Stimulated activated effector memory CD8-positive, alpha-beta T cell treated with anti-CD3 and anti-CD28 coated beads, Interleukin-12 subunit alpha, Interleukin-12 subunit beta, amount 100 ng/mL, for 72 hours (primary cell): ENCODE data around the gene MEX3A.
"Not testable (repeated sequence)": the region's sequence is repeated elsewhere in the genome, so short reads cannot be mapped to it uniquely, and the experiment has no call there.

Experiments used
- ATAC-seq: fragments of 150-1000 bp; cut with Tn5 transposase; 2 replicates; pipeline ENCODE4 v1.10.0; 2021
- DNase-seq, 2 donors: peaks; one replicate each; pipeline ENCODE4 v3.0.0; 2021 to 2022; ENCODE audit warnings: low spot score in 2 of 2
- H3K27ac Mint-ChIP-seq: one replicate; pipeline ENCODE4 v1.8.0; 2022; ENCODE audit warnings: mild to moderate bottlenecking, mixed read lengths
- H3K36me3 Mint-ChIP-seq: one replicate; pipeline ENCODE4 v1.8.0; 2022; ENCODE audit warnings: mild to moderate bottlenecking, mixed read lengths
- H3K4me1 Mint-ChIP-seq: one replicate; pipeline ENCODE4 v1.8.0; 2022; ENCODE audit warnings: mixed read lengths
- H3K4me3 Mint-ChIP-seq: one replicate; pipeline ENCODE4 v1.8.0; 2022; ENCODE audit warnings: mild to moderate bottlenecking, mixed read lengths
- H3K9me3 Mint-ChIP-seq: one replicate; pipeline ENCODE4 v1.8.0; 2022; ENCODE audit warnings: mixed read lengths

Gene MEX3A

DNA sequence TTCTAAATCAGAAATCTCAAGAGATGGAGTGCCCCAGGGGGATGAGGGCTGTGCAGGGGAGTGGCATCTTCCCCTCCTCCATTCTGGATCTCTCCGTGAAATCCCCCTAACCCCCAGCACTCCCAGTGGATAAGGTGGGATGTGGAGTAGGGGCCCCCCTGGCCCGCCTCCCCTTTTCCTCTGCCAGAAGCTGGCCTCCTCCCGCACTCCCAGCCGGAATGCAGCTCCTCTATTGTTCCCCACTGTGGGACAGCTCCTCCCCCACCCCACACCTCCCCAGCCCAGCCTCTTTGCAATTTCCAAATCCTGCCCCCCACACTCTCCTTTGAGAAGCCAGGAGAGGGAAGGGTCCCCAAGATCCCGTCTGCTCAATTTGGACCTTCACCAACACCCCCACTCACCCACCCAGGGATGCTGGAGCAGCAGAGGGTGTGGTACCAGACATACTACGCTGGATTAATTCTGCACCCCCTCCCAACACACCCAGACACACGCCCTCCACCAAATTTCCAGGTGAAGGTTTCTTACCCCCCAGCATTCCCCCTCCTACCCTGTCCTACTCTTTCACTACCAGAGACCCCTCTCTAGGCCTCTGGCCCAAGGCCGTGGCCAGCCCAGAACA is 1.9 kb downstream of the MEX3A start:
- no peak for ATAC-seq
- no peak overlapping the region for H3K27ac Mint-ChIP-seq
- DNase-seq, result no peak
- no peaks in the 10 kb centered on the region for H3K9me3 Mint-ChIP-seq
- H3K4me3 Mint-ChIP-seq, result no peak overlapping the region
- H3K4me1 Mint-ChIP-seq, result peaks cover 23% of the 10 kb centered on the region
- no peaks in the 10 kb centered on the region for H3K36me3 Mint-ChIP-seq

DNA sequence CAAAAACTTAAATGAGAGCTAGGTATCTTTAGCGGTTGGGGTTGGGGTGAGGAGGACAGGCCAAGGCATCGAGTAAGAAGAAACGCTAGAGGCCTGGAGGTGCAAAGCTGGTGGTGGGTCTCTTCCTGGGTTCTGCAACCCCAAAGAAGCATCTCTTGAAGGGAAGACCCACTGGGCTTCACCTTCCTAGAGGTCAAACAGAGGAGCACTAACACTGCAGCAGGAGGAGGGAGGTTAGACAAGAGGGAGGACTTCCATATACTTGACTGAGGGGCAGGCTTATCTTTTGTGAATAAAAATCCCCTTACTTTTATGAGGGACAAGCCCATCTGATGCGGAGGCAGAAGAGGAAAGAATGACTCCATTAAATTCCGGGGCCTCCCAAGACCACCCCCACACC is 2.5 kb downstream of the MEX3A start:
- no peaks in the 10 kb centered on the region for H3K9me3 Mint-ChIP-seq
- no peaks in the 10 kb centered on the region for H3K36me3 Mint-ChIP-seq
- no peak overlapping the region for H3K27ac Mint-ChIP-seq
- peaks cover 23% of the 10 kb centered on the region for H3K4me1 Mint-ChIP-seq
- DNase-seq (no peak), ATAC-seq (no peak)
- no peak overlapping the region for H3K4me3 Mint-ChIP-seq

DNA sequence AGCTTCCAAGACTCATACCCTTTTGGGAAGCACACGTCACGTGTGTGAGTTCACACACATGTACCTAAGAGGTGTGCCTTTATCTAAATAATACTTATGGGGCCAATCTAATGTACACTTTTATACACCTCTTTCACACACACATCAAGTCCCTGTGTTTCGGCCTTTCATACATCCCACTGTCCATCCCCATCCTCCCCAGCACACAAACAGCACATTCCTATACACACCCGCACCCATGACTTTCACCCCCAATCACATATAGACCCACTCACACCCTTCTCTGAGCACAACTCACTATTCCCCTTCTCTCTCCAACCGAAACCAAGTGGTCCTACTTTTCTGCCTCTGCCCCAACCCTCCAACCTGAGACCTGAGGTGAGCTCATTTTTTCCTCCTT is 3.5 kb downstream of the MEX3A start:
- DNase-seq, result no peak
- Mint-ChIP-seq H3K36me3 (no peaks in the 10 kb centered on the region), H3K4me1 (peaks cover 21% of the 10 kb centered on the region), H3K27ac (no peak overlapping the region), H3K4me3 (no peak overlapping the region), H3K9me3 (no peaks in the 10 kb centered on the region)
- ATAC-seq, result no peak

DNA sequence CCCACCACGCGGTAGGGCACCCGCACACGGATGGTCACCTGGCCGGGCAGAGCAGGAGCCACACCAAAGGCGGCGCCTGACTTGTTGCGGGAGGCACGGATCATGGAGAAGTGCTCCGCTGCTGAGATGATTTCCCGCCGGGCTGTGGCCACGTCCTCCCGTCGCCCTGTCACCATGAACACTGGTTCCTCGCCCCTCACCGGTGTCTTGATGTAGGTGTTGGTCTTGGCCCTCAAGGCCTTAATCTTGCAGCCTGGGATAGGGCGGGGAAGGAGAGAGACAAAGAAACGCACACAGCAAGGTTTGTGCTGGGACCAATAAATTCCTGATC is 4.9 kb downstream of the MEX3A start:
- Mint-ChIP-seq H3K9me3 (no peaks in the 10 kb centered on the region), H3K4me1 (peaks cover 12% of the 10 kb centered on the region), H3K36me3 (no peaks in the 10 kb centered on the region), H3K4me3 (no peak overlapping the region), H3K27ac (no peak overlapping the region)
- ATAC-seq, result no peak
- no peak for DNase-seq

DNA sequence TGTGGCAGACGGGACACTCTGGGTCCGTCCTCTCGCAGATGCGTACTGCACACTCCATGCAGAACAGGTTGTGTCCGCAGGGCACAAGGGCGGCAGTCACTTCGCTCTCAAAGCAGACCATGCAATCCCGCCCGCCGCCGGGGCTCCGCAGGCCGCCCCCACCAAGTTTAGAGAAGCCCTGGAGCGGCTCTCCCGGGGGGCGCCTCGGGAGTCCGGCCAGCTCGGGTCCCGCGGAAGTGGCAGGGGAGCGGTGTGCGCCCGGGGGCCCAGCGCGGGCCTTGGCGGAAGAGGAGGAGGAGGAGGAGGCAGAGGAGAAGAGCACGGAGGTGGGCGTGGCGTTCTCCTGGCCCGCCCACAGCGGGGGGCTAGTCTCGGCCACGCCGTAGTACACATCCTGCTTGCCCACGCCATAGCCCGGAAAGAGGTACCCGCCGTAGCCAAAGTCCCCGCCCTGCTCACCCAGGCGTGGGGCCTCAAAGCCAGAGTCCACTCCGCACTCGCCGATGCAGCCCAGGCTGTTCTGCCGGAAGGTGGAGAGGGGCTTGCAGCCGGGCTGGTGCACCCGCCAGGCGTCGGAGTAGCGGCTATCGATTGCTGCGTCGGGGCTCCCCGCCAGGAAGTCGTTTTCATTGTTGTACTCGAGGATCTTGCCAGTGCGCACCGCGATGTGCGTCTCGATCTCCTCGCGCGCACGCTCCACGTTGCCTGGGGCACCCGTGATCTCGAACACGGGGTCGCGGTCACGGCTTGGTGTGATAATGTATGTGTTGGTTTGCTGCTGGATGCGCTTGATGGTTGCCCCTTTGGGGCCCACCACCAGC is 5.4 kb downstream of the MEX3A start:
- H3K4me3 Mint-ChIP-seq, result peak overlapping the region; percentile 22
- no peak overlapping the region for H3K27ac Mint-ChIP-seq
- peaks cover 12% of the 10 kb centered on the region for H3K4me1 Mint-ChIP-seq
- peak; percentile 34 for ATAC-seq
- no peak for DNase-seq
- H3K9me3 Mint-ChIP-seq, result no peaks in the 10 kb centered on the region
- no peaks in the 10 kb centered on the region for H3K36me3 Mint-ChIP-seq

DNA sequence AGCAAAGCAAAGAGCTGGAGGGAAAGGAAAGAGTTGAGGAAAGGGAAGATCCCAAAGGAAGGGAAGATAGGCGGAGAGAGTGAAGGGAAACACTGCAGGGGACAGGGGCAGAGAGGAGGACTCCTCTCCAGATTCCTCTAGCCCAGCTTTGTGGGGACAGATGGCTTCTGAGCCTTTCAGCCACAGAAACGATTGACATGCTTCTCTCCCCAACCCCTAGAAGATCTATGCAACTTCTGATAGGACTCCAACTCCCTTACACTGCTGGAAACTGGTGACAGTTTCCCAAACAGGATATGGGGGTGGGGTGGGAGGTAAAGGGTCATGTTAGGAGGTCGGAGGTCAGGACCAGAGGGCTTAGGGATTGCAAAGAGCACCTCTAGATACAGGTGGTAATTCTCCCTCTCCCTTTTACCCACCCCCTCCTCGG is 6.5 kb downstream of the MEX3A start:
- Mint-ChIP-seq H3K36me3 (no peaks in the 10 kb centered on the region), H3K4me1 (peaks cover 6% of the 10 kb centered on the region), H3K9me3 (no peaks in the 10 kb centered on the region), H3K4me3 (peak overlapping the region; percentile 22), H3K27ac (no peak overlapping the region)
- ATAC-seq (no peak), DNase-seq (no peak)

DNA sequence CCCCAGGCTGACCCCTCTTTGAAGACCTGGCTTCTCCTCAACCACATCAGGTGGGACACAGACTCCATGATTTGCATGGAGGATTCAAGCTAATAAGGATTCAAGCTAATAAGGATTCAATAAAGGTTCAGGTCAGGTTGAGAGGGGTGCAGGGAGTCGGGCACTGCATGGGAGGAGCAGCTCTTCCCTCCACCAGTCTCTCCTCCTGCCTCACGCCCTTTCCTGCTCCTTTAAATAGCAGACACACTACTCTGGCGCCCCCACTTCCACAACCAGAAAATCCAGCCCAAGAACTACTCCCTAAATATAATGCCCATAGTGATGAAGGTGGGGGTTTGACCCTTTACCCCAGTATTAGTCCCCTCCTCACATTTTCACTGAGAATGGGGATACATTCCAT is 7.1 kb downstream of the MEX3A start:
- peaks cover 5% of the 10 kb centered on the region for H3K4me1 Mint-ChIP-seq

DNA sequence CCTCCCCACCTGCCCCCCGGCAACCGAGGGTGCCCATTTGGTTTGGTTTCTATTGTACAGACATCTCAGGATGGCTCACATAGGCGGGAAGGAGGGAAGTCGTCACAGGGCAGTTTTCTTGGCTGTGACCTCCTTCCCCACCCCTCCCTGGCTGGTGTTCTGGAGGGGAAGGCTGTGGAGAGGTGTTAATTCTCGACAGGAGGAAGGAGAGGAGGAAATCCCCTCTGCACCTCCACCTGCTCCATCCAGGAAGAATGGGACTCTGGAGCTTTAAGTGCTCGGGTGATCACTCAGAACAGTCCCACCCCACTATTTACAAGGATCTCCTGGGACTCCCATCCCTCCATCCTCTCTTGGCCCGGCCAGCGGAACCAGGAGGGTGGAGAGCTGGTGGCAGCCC is 7.6 kb downstream of the MEX3A start:
- Mint-ChIP-seq H3K4me3 (no peak overlapping the region), H3K4me1 (peaks cover 5% of the 10 kb centered on the region), H3K36me3 (no peaks in the 10 kb centered on the region), H3K9me3 (no peaks in the 10 kb centered on the region), H3K27ac (no peak overlapping the region)
- ATAC-seq (no peak), DNase-seq (no peak)

More for the DNA sequence above, 7.1 kb downstream of the MEX3A start:
- no peak overlapping the region for H3K27ac Mint-ChIP-seq
- ATAC-seq (no peak), DNase-seq (no peak)
- H3K4me3 Mint-ChIP-seq, result peak overlapping the region; percentile 22
- no peaks in the 10 kb centered on the region for H3K9me3 Mint-ChIP-seq
- H3K36me3 Mint-ChIP-seq, result no peaks in the 10 kb centered on the region

DNA sequence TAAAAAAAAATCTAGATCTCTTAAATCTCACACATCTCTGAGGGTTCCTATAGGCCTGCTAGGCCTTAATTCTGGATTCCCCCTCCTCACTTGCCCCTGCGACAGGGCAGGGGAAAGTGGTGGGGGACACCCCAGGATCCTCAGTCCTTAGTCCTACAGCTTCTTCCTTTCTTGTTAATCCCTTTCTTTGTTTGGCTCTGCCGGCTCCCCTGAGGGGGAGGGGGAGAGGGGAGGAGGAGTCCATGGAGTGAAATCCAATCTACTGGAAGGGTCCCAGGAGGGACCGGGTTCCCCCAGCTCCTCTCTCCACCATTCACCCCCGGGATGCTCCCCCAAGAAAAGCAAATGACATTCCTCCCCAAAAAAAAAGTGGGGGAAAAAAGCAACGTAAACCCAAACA is 8.5 kb downstream of the MEX3A start:
- DNase-seq (no peak), ATAC-seq (no peak)
- no peak overlapping the region for H3K4me3 Mint-ChIP-seq
- H3K9me3 Mint-ChIP-seq, result no peaks in the 10 kb centered on the region
- H3K27ac Mint-ChIP-seq, result no peak overlapping the region
- H3K4me1 Mint-ChIP-seq, result peaks cover 2% of the 10 kb centered on the region
- H3K36me3 Mint-ChIP-seq, result no peaks in the 10 kb centered on the region

DNA sequence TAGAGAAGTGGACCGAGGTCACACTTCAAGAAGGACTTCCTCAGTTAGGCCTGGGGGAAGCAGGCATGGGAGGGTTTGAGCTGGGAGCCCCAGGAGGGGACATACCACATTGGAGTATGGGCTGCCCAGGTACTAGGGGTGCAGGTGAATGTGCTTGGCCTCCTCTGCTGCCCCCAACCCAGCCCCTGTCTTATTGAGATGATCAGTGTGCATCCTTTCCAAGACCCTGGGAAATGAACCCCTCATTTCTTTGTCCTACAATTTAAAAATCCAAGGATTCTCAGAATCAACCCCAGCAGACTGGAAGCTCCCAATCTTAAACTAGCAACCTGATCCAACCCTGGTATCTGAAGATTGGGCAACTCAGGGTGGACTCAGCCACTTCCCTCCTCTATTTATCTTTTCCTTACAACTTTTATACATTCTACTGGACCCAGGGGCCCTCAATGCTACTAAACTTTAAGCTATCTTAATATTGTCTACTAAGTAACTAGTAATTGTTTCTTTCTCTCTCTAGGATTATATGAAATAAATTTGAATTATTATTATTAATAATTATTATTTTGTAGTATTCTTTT is 9.1 kb downstream of the MEX3A start:
- DNase-seq (no peak), ATAC-seq (no peak)
- Mint-ChIP-seq H3K9me3 (no peaks in the 10 kb centered on the region), H3K4me1 (no peaks in the 10 kb centered on the region), H3K27ac (peak overlapping the region; percentile 67), H3K36me3 (no peaks in the 10 kb centered on the region), H3K4me3 (no peak overlapping the region)

DNA sequence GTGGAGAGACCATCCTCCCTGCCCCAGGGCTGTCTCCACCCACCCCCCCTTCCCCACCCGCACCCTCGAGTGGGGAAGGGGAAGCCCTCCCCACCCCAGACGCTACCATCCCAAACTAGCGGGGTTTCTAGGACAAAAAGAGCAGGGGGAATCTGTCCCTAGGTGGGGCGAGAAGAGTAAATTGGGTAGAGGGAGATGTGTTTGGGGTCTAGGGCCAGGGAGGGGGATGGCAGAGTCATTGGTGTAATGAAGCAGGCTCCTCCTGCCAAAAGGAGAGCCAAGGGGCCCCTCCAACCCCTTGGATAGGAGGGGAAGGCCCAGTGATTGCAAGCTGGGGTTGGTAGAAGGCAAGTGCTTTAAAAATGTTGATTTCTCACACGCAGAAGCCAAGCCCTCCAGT is 10.0 kb downstream of the MEX3A start:
- Mint-ChIP-seq H3K36me3 (no peaks in the 10 kb centered on the region), H3K4me1 (no peaks in the 10 kb centered on the region), H3K4me3 (no peak overlapping the region), H3K9me3 (no peaks in the 10 kb centered on the region), H3K27ac (peak overlapping the region; percentile 67)
- DNase-seq (no peak), ATAC-seq (no peak)

DNA sequence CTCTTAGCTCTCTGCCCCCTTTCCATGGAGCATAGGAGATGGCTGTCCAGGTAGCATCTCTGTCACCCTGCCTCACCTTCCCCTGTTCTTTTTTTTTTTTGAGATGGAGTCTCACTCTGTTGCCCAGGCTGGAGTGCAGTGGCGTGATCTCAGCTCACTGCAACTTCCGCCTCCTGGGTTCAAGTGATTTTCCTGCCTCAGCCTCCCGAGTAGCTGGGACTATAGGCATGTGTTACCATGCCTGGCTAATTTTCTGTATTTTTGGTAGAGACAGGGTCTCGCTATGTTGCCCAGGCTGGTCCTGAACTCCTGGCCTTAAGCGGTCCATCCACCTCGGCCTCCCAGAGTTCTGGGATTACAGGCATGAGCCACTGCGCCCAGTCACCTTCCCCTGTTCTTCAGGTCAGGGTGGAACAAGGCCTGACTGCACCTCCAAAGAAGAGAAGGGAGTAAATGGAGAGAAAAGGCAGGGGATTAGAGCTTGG is 10.9 kb downstream of the MEX3A start:
- not testable (repeated sequence) for H3K4me3 Mint-ChIP-seq, H3K4me1 Mint-ChIP-seq, H3K36me3 Mint-ChIP-seq, DNase-seq, H3K27ac Mint-ChIP-seq, H3K9me3 Mint-ChIP-seq, ATAC-seq

DNA sequence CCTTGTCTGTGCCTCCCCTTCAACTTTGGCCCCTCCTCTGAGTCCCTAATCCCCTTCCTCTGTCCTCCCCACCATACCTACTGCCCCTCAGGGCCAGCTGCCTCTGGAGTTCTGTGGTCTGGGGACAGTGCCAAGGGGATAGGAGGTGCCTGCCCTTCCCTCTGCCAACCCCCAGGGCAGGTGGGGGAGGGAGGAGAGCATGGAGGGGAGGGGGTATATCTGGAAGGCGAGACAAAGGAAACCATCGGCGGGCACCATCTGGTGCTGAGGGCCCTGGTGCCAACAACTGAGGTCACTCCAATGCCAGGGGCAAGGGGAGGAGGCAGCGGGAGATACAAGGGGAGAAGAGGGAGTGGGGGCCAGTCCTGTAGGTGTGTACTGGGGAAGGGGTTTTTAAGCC is 11.7 kb downstream of the MEX3A start:
- Mint-ChIP-seq H3K9me3 (no peaks in the 10 kb centered on the region), H3K4me3 (no peak overlapping the region), H3K4me1 (peaks cover 8% of the 10 kb centered on the region), H3K27ac (peak overlapping the region; percentile 74), H3K36me3 (no peaks in the 10 kb centered on the region)
- ATAC-seq (no peak), DNase-seq (no peak)

DNA sequence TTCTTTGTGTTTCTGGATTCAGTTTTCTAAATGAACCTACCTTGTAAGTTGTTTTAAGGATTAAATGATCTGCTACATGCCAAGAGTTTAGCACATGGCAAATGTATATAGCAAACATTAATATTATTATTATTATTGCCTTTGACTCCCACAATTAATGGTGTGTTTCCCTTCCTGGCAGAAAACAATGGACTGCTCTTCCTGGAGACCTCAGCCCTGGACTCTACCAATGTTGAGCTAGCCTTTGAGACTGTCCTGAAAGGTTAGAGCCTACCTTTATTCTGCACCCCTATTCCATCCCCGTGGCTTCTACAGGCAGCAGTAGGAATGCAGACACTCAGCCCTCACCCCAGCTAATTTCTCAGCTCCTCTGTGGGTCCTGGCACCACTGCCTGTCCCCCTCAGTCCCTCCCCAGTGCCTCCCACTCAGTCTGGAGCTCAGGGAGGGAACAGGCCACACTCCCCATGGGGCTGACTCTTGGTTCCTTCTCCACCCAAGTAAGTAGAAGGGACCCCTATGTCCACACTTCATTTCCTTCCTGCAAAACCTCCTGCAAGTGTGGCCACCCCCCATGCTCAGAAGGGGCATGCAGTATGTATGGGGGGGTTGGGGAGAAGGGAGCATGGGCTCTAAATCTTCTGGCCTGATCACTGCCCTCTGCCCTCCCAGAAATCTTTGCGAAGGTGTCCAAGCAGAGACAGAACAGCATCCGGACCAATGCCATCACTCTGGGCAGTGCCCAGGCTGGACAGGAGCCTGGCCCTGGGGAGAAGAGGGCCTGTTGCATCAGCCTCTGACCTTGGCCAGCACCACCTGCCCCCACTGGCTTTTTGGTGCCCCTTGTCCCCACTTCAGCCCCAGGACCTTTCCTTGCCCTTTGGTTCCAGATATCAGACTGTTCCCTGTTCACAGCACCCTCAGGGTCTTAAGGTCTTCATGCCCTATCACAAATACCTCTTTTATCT is 12.5 kb downstream of the MEX3A start:
- no peak for DNase-seq
- ATAC-seq, result no peak

DNA sequence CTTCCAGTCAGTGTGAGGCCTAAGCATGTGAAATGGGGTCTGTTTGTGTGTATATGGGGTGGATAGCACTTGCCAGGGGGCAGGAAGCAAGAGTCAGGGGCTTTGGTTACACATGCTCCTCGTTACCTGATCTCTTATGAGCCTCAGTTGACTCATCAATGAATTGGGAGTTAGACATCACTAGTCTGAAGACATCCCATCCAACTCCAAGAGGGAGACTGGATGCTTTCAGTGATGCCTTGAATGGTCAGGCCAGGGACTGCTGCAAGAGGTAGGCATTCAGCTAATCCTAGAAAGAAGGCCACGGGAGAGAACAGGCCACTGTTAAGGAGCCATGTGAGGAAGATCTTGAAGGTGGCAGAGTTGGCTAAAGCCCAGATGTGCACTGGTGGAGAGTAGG is 15.0 kb downstream of the MEX3A start:
- no peak overlapping the region for H3K27ac Mint-ChIP-seq
- no peaks in the 10 kb centered on the region for H3K9me3 Mint-ChIP-seq
- ATAC-seq, result no peak
- H3K36me3 Mint-ChIP-seq, result no peaks in the 10 kb centered on the region
- peaks cover 19% of the 10 kb centered on the region for H3K4me1 Mint-ChIP-seq
- no peak overlapping the region for H3K4me3 Mint-ChIP-seq
- no peak for DNase-seq

More for the DNA sequence above, 12.5 kb downstream of the MEX3A start:
- H3K4me1 Mint-ChIP-seq, result peaks cover 16% of the 10 kb centered on the region
- H3K36me3 Mint-ChIP-seq, result no peaks in the 10 kb centered on the region
- H3K9me3 Mint-ChIP-seq, result no peaks in the 10 kb centered on the region
- no peak overlapping the region for H3K27ac Mint-ChIP-seq
- H3K4me3 Mint-ChIP-seq, result no peak overlapping the region
